GM19023 (cell line): ENCODE measurements around the gene COL28A1.

Experiments
- ATAC-seq: cut with Tn5 transposase; IDR thresholded peaks from one replicate; pipeline ENCODE4 v1.9.1; 2021; ENCODE audit warnings: mild to moderate bottlenecking, moderate library complexity; ENCODE audit not compliant: unreplicated experiment

COL28A1 gene

DNA sequence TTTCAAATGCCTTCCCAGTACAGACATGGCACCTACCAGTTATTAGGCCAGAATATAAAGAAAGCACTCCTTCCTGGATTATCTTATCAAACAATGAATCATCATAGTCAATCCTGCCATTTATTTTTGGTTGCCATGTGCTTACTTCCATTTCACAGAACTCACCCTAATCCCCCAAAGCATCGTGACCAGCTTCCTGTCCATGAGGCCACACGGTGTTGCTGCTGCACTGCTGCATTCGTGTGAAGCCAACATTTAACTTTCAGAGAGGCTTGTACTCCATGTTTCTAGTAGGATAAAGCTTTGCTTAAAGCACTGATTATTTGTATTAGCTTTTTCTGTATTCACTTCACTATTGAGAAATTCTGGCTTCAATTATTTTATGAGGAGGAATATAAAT is 14.4 kb downstream of the COL28A1 start:
- no peak for ATAC-seq

DNA sequence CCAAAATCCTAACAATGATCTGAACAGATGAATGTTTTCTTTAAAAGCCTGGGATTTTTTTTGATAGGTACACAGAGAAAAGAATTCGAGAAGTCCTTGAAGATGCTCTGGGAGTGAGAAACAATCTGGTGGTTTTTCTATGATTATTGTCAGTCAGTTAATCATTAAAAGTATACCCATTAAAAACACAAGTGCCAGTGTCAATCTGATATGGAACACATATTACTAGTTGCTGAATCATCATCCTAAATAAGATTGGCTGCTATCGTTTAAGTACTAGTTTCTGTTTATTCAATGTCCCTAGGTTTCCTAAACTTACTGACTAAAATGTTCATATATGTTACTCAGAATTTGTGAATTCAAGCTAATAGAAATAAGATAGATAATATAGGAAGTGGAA is 16.1 kb downstream of the COL28A1 start:
- ATAC-seq = no peak

DNA sequence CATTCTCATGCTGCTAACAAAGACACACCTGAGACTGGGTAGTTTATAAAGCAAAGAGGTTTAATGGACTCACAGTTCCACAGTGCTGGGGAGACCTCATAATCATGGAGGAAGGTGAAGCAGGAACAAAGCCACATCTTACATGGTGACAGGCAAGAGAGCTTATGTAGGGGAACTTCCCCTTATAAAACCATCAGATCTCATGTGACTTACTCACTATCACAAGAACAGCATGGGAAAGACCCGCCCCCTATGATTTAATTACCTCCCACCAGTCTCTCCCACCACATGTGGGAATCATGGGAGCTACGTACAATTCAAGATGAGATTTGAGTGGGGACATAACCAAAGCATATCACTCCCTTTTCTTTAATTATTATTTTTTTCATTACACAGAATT is 16.6 kb downstream of the COL28A1 start:
- no peak for ATAC-seq

DNA sequence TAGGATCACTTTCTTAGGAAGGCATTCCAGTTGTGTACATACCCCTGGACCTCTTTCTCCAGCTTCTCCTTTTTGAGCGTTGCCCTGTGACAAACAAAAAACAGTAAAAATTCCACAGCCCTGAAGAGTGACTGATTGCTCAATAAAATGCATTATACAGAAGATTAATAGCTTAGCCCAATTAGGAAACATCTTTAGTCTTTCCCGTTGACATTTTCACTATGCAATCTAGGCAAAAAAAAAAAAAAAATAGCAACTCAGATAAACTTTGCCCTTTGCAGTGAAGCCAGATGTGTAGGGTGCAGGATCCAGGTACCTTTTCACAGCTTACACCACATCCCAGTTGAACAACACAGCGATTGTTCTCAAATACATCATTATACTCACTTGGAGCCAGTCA is 17.9 kb downstream of the COL28A1 start:
- no peak for ATAC-seq

DNA sequence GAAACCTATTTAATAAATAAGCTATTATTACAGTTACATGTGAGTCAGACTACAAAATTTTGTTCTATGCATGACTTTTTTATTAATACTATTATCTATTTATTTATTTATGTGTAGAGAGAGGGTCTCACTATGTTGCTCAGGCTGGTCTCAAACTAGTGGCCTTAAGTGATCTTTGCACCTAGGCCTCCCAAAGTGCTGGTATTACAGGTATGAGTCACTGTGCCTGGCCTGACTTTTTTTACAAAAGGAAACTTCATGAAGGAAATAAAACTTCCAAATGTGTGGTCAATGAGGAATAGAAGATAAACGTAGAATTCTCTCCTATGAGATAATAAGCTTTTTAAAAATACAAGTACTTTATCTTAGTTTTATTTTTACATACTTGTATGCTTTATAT is 19.0 kb downstream of the COL28A1 start:
- no peak for ATAC-seq

DNA sequence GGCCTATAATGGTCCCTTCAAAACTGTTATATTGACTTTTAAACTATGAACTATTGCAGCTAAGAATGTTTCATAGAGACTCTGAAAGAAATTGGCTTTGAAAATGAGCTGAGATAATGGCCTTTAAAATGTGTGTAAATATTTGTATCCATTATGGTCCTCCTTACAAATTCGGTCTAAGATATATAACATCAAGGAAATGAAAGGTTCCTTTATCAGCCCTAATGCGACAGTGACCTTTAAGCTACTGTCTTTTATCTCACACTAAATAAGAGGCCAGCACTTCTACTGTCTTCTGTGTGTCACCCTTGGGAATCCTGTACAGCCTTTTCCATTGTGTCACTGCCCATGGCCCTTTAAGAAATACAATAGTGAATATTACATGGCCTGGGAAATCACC is 19.5 kb downstream of the COL28A1 start:
- no peak for ATAC-seq

DNA sequence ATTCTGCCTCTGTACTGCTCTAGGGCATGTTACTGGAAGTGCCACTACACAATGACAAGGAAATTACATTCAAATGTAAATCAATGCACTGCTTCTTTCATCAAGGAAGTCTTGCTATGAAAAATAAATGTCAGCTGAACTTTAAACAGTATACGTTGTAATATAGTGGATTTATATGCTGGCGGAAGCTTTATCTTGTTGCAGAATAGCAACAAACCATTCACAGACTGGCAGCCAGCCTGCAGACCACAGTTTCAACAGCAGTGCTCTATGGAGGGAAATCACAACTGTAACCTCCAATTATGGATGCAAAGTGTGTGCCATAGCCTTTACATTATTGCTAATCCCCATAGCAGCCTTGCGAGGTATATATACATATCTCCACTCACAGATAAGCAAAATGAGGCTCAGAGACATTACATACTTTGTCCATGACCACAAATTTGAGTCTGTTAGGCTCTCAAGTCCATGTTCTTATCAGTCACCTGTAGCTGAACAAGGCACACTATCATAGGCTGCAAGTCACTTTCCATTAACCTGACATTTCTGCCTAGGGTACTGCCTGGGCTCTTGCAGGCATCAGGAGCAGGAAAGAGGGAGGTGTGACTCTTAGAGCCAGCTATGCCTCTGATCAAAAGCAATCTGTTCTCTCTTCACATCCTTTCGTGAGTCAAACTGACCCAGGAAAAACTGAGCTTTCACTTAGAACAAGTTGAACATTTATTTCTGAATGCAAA is 22.6 kb downstream of the COL28A1 start:
- no peak for ATAC-seq

DNA sequence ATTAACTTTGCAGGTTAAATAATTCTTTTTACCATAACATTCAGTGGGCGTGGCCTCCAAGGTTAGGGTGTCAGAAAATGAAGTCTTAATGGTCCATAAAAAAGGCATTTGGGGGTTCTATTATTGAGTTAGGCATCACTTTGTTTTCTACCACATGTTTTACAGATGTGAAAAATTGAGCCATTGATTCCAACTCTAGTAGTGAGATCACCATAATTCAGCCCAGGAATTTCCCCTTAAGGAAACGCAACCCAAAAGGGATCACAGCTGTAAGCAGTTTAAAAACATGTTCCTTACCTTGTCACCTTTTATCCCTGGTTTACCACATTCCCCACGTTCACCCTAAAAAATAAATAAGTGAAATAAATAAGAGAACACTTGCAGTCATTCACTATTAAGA is 24.9 kb downstream of the COL28A1 start:
- ATAC-seq = no peak

DNA sequence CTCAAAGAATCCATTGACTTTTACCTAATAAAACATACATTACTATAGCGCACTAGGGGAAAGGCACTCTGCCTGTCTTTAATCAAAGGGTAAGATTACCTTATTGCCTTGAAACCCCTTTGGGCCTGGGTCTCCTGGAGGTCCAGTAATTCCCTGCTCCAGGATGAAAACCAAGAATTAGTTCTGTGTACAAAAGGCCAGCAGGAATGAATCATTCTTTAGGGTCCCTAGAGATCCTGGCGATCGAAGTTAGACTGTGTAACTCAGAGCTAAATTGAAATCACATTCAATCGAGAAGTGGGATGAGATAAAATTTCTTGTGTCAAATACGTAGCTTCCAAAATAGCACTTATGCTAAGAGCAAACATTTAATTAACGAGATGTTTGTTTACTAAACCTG is 29.8 kb downstream of the COL28A1 start:
- no peak for ATAC-seq

DNA sequence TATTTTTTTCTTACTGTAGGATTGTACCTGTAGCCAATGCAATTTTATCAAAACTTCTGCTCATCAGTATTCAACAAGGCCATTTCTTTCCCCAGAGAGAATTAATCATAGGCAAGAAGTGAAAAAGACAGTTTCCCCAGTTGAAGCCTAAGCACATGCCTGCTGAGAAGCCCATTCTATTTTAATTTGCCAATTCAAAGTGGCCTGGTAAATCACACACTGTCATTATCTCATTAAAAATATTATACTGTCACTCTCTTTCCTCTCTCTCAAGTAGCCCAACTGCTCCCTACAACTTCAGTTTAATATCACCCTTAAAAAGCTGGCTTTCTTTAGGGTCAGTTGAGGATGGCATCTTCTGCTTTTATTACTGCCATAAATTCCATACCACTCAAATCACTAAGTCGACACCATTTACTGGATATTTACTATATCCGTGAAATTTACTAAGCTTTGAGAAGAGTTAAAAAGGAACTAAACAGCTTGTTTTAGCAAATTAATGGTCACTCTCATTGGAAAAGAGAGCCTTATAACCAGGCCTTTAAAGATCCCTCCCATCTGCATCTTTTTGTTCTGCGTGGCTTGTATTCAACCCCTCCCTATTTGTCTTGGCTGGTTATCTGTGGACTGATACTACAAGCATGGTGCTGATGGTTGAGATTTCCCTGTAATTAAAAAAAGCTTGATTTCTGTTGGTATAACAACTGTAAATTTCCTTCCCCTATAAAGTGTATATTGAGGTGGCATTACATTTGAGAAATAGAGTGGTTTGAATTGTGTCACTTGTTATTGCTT is 30.6 kb downstream of the COL28A1 start:
- no peak for ATAC-seq

DNA sequence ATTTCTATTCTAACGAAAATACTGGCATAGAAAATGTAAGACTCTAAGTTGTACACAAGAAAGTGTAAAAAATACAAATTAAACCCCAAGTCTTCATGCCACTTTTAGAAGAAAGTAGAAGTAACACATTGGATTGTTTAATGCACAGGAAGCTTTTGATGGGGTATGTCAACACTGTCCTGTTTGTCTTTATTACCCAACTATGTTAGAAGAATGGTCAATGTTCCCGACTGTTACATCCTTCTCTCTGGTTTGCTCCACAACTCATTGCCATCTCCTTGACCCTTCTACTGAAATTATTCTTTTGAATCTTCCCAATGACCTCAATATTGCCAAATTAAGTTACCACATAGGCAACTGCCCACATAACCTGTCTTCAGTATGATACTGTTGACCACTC is 35.8 kb downstream of the COL28A1 start:
- ATAC-seq = no peak

DNA sequence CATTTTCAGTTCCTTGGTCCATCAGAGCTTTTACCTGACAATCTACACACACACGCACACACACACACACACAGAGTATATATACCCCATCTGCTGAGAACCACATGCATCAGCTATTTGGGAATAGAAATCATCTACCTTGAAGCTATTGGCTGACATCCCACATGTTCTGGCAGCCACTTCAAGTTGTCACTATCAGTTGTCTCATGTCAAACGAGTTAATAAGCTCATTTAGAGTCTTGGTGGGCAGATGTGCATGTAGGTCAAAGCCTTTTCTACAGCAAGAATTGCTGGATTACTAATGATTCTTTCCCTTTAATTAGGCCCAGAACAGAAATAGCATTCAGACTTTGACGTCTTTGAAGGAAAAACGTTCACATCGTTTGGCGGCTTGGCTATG is 36.8 kb downstream of the COL28A1 start:
- no peak for ATAC-seq

DNA sequence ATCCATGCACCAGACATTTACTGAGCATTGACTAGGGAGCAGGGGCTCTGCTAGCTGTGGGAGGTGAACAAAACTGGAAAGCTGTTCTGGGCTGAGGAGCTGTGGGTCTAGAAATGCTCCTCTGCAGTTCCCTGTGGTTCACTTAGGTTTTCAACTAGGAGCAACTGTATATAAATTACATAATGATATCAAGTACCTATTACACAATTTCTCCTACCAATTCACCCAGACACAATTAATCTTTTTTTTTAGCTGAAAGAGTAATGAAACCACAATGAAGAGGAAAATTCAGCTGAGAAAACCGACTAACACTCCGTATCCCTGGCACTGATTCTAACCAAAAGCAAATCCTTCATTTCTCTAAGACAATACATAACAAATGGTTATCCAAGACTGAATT is 39.4 kb downstream of the COL28A1 start:
- no peak for ATAC-seq

DNA sequence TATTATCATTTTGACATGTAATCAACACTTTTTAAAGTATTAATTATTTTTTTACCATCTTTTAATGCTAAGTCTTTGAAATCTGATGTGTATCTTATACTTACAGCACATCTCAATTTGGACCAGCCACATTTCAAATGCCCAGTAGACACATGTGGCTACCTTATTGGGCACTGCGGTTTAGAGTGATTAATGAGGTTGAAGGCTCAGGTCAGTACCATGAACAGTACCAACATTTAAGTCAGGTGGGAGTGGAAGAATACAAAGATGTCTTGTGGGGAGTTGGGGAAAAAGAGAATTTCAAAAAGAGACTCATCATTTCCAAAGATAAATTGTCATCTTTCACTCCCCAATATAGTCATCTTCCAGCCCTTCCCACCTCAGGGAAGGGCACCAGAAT is 40.5 kb downstream of the COL28A1 start:
- ATAC-seq = no peak

DNA sequence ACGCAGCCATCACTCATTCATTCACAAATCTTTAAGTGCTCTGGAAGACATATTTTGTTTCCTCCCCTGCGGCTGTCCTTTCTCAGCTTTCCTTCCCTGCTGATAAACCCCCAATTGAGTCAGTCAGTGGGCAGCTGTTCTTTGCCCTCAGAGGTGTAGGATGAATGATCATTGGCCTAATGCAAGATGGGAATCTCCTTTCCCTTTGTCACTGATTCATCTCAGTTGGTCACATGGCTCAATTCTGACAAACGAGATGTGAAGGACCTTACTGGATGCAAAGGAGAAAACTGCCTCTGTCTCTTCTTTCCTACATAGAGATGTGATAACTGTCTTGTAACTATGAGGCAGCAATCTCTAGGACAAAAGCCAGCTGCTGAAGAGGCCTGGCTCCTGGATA is 44.6 kb downstream of the COL28A1 start:
- no peak for ATAC-seq

DNA sequence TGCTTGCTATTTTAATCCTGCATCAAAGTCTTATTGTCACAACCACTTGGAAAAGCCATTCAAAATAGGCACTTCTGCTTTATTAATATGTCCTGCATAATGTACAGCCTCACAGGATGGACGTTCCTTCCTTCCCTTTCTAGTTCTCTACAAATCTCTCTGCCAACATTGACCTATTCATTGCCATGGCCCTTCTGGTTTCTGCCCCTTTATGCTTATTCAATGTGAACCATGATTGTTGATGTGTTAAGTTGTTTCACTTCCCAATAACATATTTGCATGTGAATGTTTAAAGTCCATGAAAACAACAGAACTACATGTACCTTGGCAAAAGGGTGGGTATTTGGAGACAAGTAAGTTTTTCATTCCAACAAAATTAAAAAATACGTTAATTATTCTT is 45.7 kb downstream of the COL28A1 start:
- no peak for ATAC-seq

DNA sequence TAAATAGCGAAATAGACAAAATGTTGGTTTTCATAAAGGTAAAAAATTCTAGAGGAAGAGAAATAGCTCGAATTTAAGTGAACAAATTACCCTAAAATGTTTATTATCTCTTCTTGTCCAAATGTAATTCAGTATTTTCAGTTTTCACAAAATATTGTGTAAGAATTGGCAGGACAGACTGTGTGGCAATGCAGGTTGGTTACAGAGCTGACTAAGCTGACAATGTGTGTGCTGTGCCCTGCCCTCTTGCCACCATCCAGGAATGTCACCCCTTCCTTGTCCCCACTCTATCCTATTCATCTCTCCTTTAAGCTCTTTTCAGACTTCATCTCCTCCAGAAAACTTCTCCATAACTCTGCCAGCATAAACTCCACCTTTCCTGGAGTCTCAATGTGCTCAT is 46.1 kb downstream of the COL28A1 start:
- ATAC-seq = no peak

DNA sequence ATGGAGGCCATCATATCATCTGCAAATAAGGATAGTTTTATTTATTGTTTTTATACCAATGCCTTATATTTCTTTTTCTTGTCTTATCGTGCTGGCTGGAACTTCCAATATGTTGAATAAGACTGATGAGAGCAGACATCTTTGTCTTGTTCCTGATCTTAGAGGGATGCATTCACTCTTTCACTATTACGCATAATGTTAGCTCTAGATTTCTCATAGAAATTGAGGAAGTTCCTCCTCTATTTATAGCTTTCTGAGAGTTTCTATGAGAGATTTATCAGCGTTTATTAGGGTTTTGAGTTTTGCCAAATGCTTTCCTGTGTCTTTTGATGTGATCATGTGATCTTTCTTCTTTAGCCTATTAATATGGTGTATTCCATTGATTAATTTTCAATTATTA is 49.3 kb downstream of the COL28A1 start:
- ATAC-seq = no peak

DNA sequence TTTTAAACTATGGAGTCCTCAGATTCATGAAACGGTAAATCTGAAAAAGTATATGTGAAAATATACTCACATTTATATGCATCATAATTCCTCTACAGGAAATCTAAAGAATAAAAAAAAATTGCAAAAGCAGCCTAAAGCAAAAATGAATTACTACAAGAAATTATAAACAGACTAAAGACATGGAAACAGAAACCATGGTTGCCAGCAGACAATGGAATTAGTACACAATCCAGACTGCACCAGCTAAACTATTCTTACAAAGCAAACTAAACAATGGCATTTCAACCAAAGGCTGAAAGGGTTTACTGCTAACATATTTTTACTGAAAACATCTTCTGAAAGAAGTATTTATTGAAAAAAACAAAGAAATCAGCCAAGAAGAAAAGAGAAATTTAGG is 51.6 kb downstream of the COL28A1 start:
- no peak for ATAC-seq

DNA sequence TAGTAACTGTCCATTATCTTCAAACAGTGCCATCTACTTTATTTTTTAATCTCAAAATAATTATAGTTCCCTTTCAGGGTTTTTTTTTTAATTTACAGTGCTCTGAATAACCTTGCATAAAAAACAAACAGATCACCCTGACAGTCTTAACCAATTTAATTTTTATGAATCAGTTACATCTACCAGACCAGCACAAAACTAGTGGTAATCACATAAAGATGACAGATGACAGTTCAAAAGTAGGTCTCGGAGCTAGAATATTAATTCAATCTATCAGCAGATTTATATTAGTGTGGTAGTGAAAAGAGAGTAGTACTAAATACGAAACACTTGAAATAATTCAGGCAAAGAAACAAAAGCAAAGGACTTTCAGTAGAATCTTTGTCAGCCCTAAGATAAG is 53.9 kb downstream of the COL28A1 start:
- ATAC-seq = no peak

DNA sequence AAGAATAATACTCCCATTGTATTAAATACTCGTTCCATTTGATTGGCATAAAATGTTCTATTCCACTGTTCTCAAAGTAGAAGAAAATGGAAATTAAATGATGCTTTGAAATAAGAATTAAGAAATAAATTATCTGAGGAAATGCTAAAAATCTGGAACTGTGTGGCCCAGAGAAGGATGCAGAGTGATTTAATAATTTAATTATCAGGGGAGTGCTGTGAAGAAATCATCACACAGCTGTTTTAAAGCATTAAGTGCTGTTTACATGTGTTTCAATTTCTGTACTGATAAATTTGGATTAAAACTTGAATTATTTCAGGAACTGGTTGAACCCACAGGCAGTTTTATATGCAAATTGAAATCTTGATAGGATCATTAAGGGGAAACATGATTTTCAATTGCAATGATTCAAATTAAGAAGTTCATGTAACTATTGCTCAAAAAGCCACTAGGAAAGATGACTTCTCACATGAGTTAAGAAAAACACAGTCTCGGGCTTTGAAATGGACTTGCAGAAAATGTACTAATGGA is 56.3 kb downstream of the COL28A1 start:
- ATAC-seq = no peak

DNA sequence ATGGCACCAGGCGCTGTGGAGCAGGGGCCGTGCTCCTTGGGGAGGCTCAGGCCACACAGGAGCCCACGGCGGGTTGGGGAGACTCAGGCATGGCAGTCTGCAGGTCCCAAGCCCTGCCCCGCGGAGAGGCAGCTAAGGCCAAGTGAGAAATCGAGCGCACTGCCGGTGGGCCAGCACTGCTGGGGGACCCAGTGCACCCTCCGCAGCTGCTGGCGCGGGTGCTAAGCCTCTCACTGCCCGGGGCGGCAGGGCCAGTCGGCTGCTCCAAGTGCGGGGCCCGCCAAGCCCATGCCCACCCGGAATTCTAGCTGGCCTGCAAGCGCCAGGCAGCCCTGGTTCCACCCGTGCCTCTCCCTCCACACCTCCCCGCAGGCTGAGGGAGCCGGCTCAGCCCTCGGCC is 57.1 kb downstream of the COL28A1 start:
- ATAC-seq = no peak
